Fibroblast of lung (primary cell): ENCODE measurements around the gene C15orf39.
"Not testable (repeated sequence)": the region's sequence is repeated elsewhere in the genome, so short reads cannot be mapped to it uniquely, and the experiment has no call there.

ENCODE experiments used
- CTCF ChIP-seq, 2 donors: IDR thresholded peaks in 1 of 2; conservative IDR thresholded peaks in 1 of 2; 1 replicate in 1 of 2; 2 replicates in 1 of 2; pipeline ENCODE4 v1.5.1; 2011 to 2012; ENCODE audit warnings: low read length in 2 of 2, control low read depth in 1 of 2, inconsistent platforms in 1 of 2, low read depth in 1 of 2, mild to moderate bottlenecking in 1 of 2
- EZH2 ChIP-seq: IDR thresholded peaks from 2 replicates; pipeline ENCODE4 v1.5.1; 2012; ENCODE audit warnings: low read length, control low read depth, mild to moderate bottlenecking; ENCODE audit errors: missing control alignments

GRCh38 chr15:75225102-75225836 lies 23.6 kb downstream of the C15orf39 start:
- TF ChIP-seq CTCF (conservative IDR thresholded peaks at IDR 0.05 in 1 of 2, IDR thresholded peaks at IDR 0.05 in 1 of 2; ENCODE audit: low read depth in 1 of 2, low read length in 2 of 2); EZH2: not testable (repeated sequence)
